IMR-90 (cell line): ENCODE measurements around the gene SAXO1. TPM values are rescaled to one million over a fixed set of nuclear protein-coding genes. Genes with fewer than 3 reads are reported as not detected.

ENCODE experiments used
- ATAC-seq: fragments of 200-7000 bp; cut with Tn5 transposase; 2 replicates; pipeline ENCODE4 v1.9.1; 2020; ENCODE audit warnings: low read depth, mild to moderate bottlenecking, moderate library complexity
- BruUV-seq: library from RNA; stranded (reverse); fragments of 400-500 nt; replicated peaks from 2 replicates; lab custom pipeline; 2021; lab: Mats Ljungman, UMichigan
- CTCF ChIA-PET: fragments of 300-600 bp; formaldehyde crosslinking; extraction: SDS; loops from one replicate; lab custom pipeline; 2021; ENCODE audit warnings: antibody characterized with exemption; lab: Yijun Ruan, JAX
- POLR2A ChIA-PET: fragments of 300-600 bp; sonication (Branson Sonifier 250); formaldehyde crosslinking; loops from one replicate; lab custom pipeline; 2022; ENCODE audit warnings: antibody characterized with exemption; ENCODE audit not compliant: unreplicated experiment; lab: Charles Lee
- DNase-seq: peaks from one replicate; pipeline ENCODE4 v3.0.0; 2013
- H2AFZ ChIP-seq: replicated peaks from 2 replicates; pipeline ENCODE3; 2013; ENCODE audit warnings: low read length, mild to moderate bottlenecking; ENCODE audit not compliant: poor library complexity
- H2AK5ac ChIP-seq: 2 replicates; pipeline ENCODE4 v1.6.1; 2013; ENCODE audit warnings: low read depth, low read length, inconsistent platforms
- H2AK9ac ChIP-seq: replicated peaks from 2 replicates; pipeline ENCODE3; 2013; ENCODE audit warnings: mild to moderate bottlenecking, low read depth, low read length, moderate library complexity; ENCODE audit not compliant: poor library complexity
- H2BK120ac ChIP-seq: 2 replicates; pipeline ENCODE4 v1.6.1; 2013; ENCODE audit warnings: low read depth, low read length, inconsistent platforms
- H2BK15ac ChIP-seq: 3 replicates; pipeline ENCODE4 v1.6.1; 2013; ENCODE audit warnings: low read depth, low read length, inconsistent platforms
- H2BK20ac ChIP-seq: 2 replicates; pipeline ENCODE4 v1.6.1; 2013; ENCODE audit warnings: low read depth, mild to moderate bottlenecking, inconsistent platforms, low read length, moderate library complexity
- H2BK5ac ChIP-seq: 2 replicates; pipeline ENCODE4 v1.6.1; 2013; ENCODE audit warnings: mild to moderate bottlenecking, low read depth, low read length, inconsistent platforms; ENCODE audit not compliant: poor library complexity, severe bottlenecking
- H3K14ac ChIP-seq: replicated peaks from 2 replicates; pipeline ENCODE4 v1.6.1; 2013; ENCODE audit warnings: low read depth, low read length, inconsistent platforms
- H3K18ac ChIP-seq: 2 replicates; pipeline ENCODE4 v1.6.1; 2013; ENCODE audit warnings: low read depth, low read length, control low read depth
- H3K23ac ChIP-seq: 2 replicates; pipeline ENCODE4 v1.6.1; 2013; ENCODE audit warnings: low read depth, low read length, inconsistent platforms
- H3K27ac ChIP-seq: 2 replicates; pipeline ENCODE4 v1.5.1; 2013; ENCODE audit warnings: mild to moderate bottlenecking, control low read depth, low read length; ENCODE audit not compliant: insufficient read depth
- H3K27me3 ChIP-seq: 2 replicates; pipeline ENCODE4 v1.6.1; 2013; ENCODE audit warnings: low read length; ENCODE audit not compliant: control insufficient read depth, insufficient read depth
- H3K36me3 ChIP-seq: 2 replicates; pipeline ENCODE4 v1.6.1; 2013; ENCODE audit warnings: low read length, mixed read lengths; ENCODE audit not compliant: control insufficient read depth, insufficient read depth
- H3K4ac ChIP-seq: 2 replicates; pipeline ENCODE4 v1.6.1; 2013; ENCODE audit warnings: low read depth, low read length, inconsistent platforms
- H3K4me1 ChIP-seq: 2 replicates; pipeline ENCODE4 v1.6.1; 2013; ENCODE audit warnings: low read length, mixed read lengths; ENCODE audit not compliant: control insufficient read depth, insufficient read depth
- H3K4me2 ChIP-seq: 2 replicates; pipeline ENCODE4 v1.6.1; 2013; ENCODE audit warnings: low read depth, mild to moderate bottlenecking, control low read depth, low read length, moderate library complexity
- H3K4me3 ChIP-seq: 2 replicates; pipeline ENCODE4 v1.5.1; 2013; ENCODE audit warnings: low read depth, mild to moderate bottlenecking, control low read depth, low read length, moderate library complexity; ENCODE audit not compliant: insufficient read depth
- H3K56ac ChIP-seq: 2 replicates; pipeline ENCODE4 v1.6.1; 2013; ENCODE audit warnings: low read length, inconsistent platforms; ENCODE audit not compliant: insufficient read depth; ENCODE audit errors: extremely low read depth
- H3K79me1 ChIP-seq, 2 experiments: 2 replicates each; pipeline ENCODE4 v1.6.1; 2013; ENCODE audit warnings: low read length in 2 of 2, inconsistent platforms in 1 of 2, low read depth in 1 of 2
- H3K9ac ChIP-seq: 2 replicates; pipeline ENCODE4 v1.6.1; 2013; ENCODE audit warnings: low read depth, low read length, control low read depth
- H3K9me1 ChIP-seq: 2 replicates; pipeline ENCODE4 v1.6.1; 2013; ENCODE audit warnings: low read length, inconsistent platforms; ENCODE audit not compliant: insufficient read depth
- H3K9me3 ChIP-seq: 2 replicates; pipeline ENCODE4 v1.6.1; 2013; ENCODE audit warnings: low read length; ENCODE audit not compliant: control insufficient read depth, insufficient read depth
- H4K20me1 ChIP-seq: 2 replicates; pipeline ENCODE4 v1.6.1; 2013; ENCODE audit warnings: low read length, inconsistent platforms; ENCODE audit not compliant: insufficient read depth
- H4K5ac ChIP-seq: 2 replicates; pipeline ENCODE4 v1.6.1; 2013; ENCODE audit warnings: mild to moderate bottlenecking, low read depth, low read length, control low read depth
- H4K8ac ChIP-seq, 2 experiments: 2 replicates each; pipeline ENCODE4 v1.6.1; 2013; ENCODE audit warnings: low read depth in 2 of 2, low read length in 2 of 2, control low read depth in 1 of 2, inconsistent platforms in 1 of 2
- H4K91ac ChIP-seq: 2 replicates; pipeline ENCODE4 v1.6.1; 2013; ENCODE audit warnings: low read depth, low read length, inconsistent platforms; ENCODE audit not compliant: insufficient read depth
- BHLHE40 ChIP-seq: fragments of 150-350 bp; IDR thresholded peaks from 2 replicates; pipeline ENCODE4 v1.6.1; 2016; ENCODE audit warnings: mild to moderate bottlenecking, low read depth, low read length
- CHD1 ChIP-seq: IDR thresholded peaks from 2 replicates; pipeline ENCODE4 v1.6.1; 2012; ENCODE audit warnings: low read depth, low read length, improper control_type of control experiment
- CTCF ChIP-seq: conservative IDR thresholded peaks from 2 replicates; pipeline ENCODE4 v1.5.1; 2012; ENCODE audit warnings: mild to moderate bottlenecking, low read depth, low read length, improper control_type of control experiment
- MAFK ChIP-seq: IDR thresholded peaks from 2 replicates; pipeline ENCODE4 v1.6.1; 2012; ENCODE audit warnings: low read depth, low read length, improper control_type of control experiment
- MAZ ChIP-seq: IDR thresholded peaks from 2 replicates; pipeline ENCODE4 v1.6.1; 2012; ENCODE audit warnings: low read depth, mild to moderate bottlenecking, low read length, improper control_type of control experiment, moderate library complexity, borderline replicate concordance
- MXI1 ChIP-seq: IDR thresholded peaks from 2 replicates; pipeline ENCODE4 v1.6.1; 2012; ENCODE audit warnings: low read depth, mild to moderate bottlenecking, low read length, moderate library complexity, borderline replicate concordance
- NFE2L2 ChIP-seq: fragments of 150-350 bp; IDR thresholded peaks from 2 replicates; pipeline ENCODE4 v1.6.1; 2016; ENCODE audit warnings: low read depth, mild to moderate bottlenecking, low read length
- POLR2A ChIP-seq: IDR thresholded peaks from 2 replicates; pipeline ENCODE4 v1.6.1; 2012; ENCODE audit warnings: mild to moderate bottlenecking, low read depth, low read length
- RAD21 ChIP-seq: IDR thresholded peaks from 2 replicates; pipeline ENCODE4 v1.6.1; 2012; ENCODE audit warnings: low read length, improper control_type of control experiment
- RCOR1 ChIP-seq: IDR thresholded peaks from 2 replicates; pipeline ENCODE4 v1.6.1; 2012; ENCODE audit warnings: mild to moderate bottlenecking, low read length, improper control_type of control experiment; ENCODE audit not compliant: insufficient replicate concordance
- RFX5 ChIP-seq: IDR thresholded peaks from 2 replicates; pipeline ENCODE4 v1.8.0; 2012; ENCODE audit warnings: low read depth, mild to moderate bottlenecking, low read length, moderate library complexity
- SMC3 ChIP-seq: fragments of 150-350 bp; IDR thresholded peaks from 2 replicates; pipeline ENCODE4 v1.6.1; 2016; ENCODE audit warnings: low read depth, mild to moderate bottlenecking, antibody characterized with exemption, low read length, moderate library complexity
- USF2 ChIP-seq: fragments of 150-350 bp; IDR thresholded peaks from 2 replicates; pipeline ENCODE4 v1.6.1; 2017; ENCODE audit warnings: mild to moderate bottlenecking, antibody characterized with exemption, low read length, low read depth
- WGBS, 2 experiments: methylation state at CpG; one replicate each; pipeline versions ENCODE4 v1.1.5 to v1.1.7; 2013; ENCODE audit warnings: missing lambda C conversion rate in 2 of 2; ENCODE audit not compliant: insufficient read length in 1 of 2; ENCODE audit errors: extremely low coverage in 2 of 2; 5-methylcytosine and 5-hydroxymethylcytosine counted together
- dilution Hi-C: fragments of 300-500 bp; cut with HindIII; formaldehyde crosslinking; loops from one replicate; pipeline ENCODE4 v1.14.3; 2018; ENCODE audit warnings: low sequenced_read_pairs; ENCODE audit not compliant: unreplicated experiment
- in situ Hi-C: fragments of 300-500 bp; cut with MboI; formaldehyde crosslinking; loops from 3 replicates; pipeline ENCODE4 v1.14.3; 2019; ENCODE audit warnings: low sequenced_read_pairs, inconsistent platforms, mixed read lengths
- intact Hi-C: fragments of 100-400 bp; cut with micrococcal nuclease; formaldehyde crosslinking; loops from 2 replicates; pipeline ENCODE4 v1.10.0; 2022
- polyA plus RNA-seq, 3 experiments: library from polyadenylated mRNA; depleted of rRNA; stranded (reverse); fragments of >200 nt; gene quantifications; 2 replicates each; pipeline ENCODE4 v1.2.3, GENCODE V29; 2012; ENCODE audit warnings: low replicate concordance in 1 of 3
- total RNA-seq: library from RNA; depleted of rRNA; stranded (reverse); fragments of >200 nt; gene quantifications from 2 replicates; pipeline ENCODE4 v1.2.3, GENCODE V29; 2012

The SAXO1 gene
- total and polyA plus RNA-seq, 2 of the 4 experiments (the other 2 are of a cell fraction): not detected

- H3K36me3 ChIP-seq: no peaks in the 10 kb centered on the region
- H3K56ac ChIP-seq: no peak overlapping the region
- no peak overlapping the region for H2BK120ac ChIP-seq
- H2BK5ac ChIP-seq: no peak overlapping the region
- H4K8ac ChIP-seq: no peak overlapping the region
- intact Hi-C loops: no loop called here
- WGBS, 2 experiments: no CpG with 5 or more reads among the region's 2 CpGs
- no peak overlapping the region; the same call in 1 of the 2 replicates for H2AK5ac ChIP-seq
- H2BK20ac ChIP-seq: no peak overlapping the region
- H3K4me3 ChIP-seq: no peak overlapping the region
- POLR2A ChIA-PET: no interaction called here
- no peak overlapping the region for H3K14ac ChIP-seq
- peaks cover 7% of the 10 kb centered on the region for H3K4me1 ChIP-seq
- H3K4ac ChIP-seq: no peak overlapping the region
- H3K18ac ChIP-seq: no peak overlapping the region
- H3K23ac ChIP-seq: no peak overlapping the region
- ATAC-seq: no peak
- H3K27ac ChIP-seq: no peak overlapping the region
- H4K5ac ChIP-seq: no peak overlapping the region
- BruUV-seq: no TSS peak
- no peak overlapping the region for H3K9ac ChIP-seq
- no peak overlapping the region for H2BK15ac ChIP-seq
- H3K27me3 ChIP-seq: peaks cover 29% of the 10 kb centered on the region
- no peak overlapping the region for H2AFZ ChIP-seq
- no peak overlapping the region for H3K4me2 ChIP-seq
- no peaks in the 10 kb centered on the region for H3K9me3 ChIP-seq
- CTCF ChIA-PET: no interaction called here
- dilution Hi-C loops: no loop called here
- peaks cover 2% of the 10 kb centered on the region; the same call in 1 of the 2 replicates for H3K9me1 ChIP-seq
- DNase-seq: no peak
- no peaks in the 10 kb centered on the region for H3K79me1 ChIP-seq
- H4K91ac ChIP-seq: no peak overlapping the region
- in situ Hi-C loops: no loop called here
- no peaks in the 10 kb centered on the region for H4K20me1 ChIP-seq
- TF ChIP-seq RAD21 (no peak), CTCF (no peak), POLR2A (no peak), MAFK (no peak), RCOR1 (no peak), SMC3 (no peak), MXI1 (no peak), RFX5 (no peak), BHLHE40 (no peak), USF2 (no peak), NFE2L2 (no peak), MAZ (no peak), CHD1 (no peak)
- no peak overlapping the region for H2AK9ac ChIP-seq
Observed at GRCh38 chr9:18978188-18978587, 54.8 kb downstream of the SAXO1 start.
